Measurements from ENCODE around the gene SLC25A44.

The SLC25A44 gene

GRCh38 chr1:156247460-156248322 is 53.8 kb downstream of the SLC25A44 start, which contains the start of gene PAQR6:
PAQR6 (minus strand) TSS chr1:156248056; CDS start chr1:156246731, 1,325 bp downstream.
- DNase-seq, result no peak
- peaks cover 30% of the 10 kb centered on the region for H3K4me1 Mint-ChIP-seq
- H3K36me3 Mint-ChIP-seq (ENCODE audit: low read depth), result peaks cover 13% of the 10 kb centered on the region
- H3K9me3 Mint-ChIP-seq, result no peaks in the 10 kb centered on the region
- peaks cover 3% of the 10 kb centered on the region for H3K27me3 Mint-ChIP-seq (ENCODE audit: low read depth, poor library complexity)
- H3K4me3 Mint-ChIP-seq, result no peak within 1 kb of the TSS
- TF ChIP-seq CTCF (IDR thresholded peaks at IDR 0.05), result no peak
- H3K27ac Mint-ChIP-seq, result peak within 1 kb of the TSS; percentile 96

GRCh38 chr1:156248323-156248683 is 54.4 kb downstream of the SLC25A44 start:
- Mint-ChIP-seq H3K36me3 (ENCODE audit: low read depth) (peaks cover 19% of the 10 kb centered on the region), H3K27ac (peak overlapping the region; percentile 96), H3K27me3 (ENCODE audit: low read depth, poor library complexity) (peaks cover 3% of the 10 kb centered on the region), H3K4me1 (peaks cover 30% of the 10 kb centered on the region), H3K4me3 (no peak overlapping the region), H3K9me3 (no peaks in the 10 kb centered on the region)
- no peak for TF ChIP-seq CTCF (IDR thresholded peaks at IDR 0.05)
- DNase-seq, result no peak

- no peak for TF ChIP-seq CTCF (IDR thresholded peaks at IDR 0.05)
- Mint-ChIP-seq H3K4me3 (no peak overlapping the region), H3K9me3 (no peaks in the 10 kb centered on the region), H3K27ac (no peak overlapping the region), H3K36me3 (ENCODE audit: low read depth) (peaks cover 27% of the 10 kb centered on the region), H3K4me1 (peaks cover 30% of the 10 kb centered on the region), H3K27me3 (ENCODE audit: low read depth, poor library complexity) (peaks cover 3% of the 10 kb centered on the region)
- DNase-seq, result no peak
Observed at GRCh38 chr1:156249593-156249992, 55.7 kb downstream of the SLC25A44 start.

- Mint-ChIP-seq H3K27ac (no peak overlapping the region), H3K36me3 (ENCODE audit: low read depth) (peaks cover 36% of the 10 kb centered on the region), H3K4me3 (no peak overlapping the region), H3K27me3 (ENCODE audit: low read depth, poor library complexity) (peaks cover 3% of the 10 kb centered on the region), H3K9me3 (no peaks in the 10 kb centered on the region), H3K4me1 (peaks cover 17% of the 10 kb centered on the region)
- no peak for DNase-seq
- TF ChIP-seq CTCF (IDR thresholded peaks at IDR 0.05), result no peak
Observed at GRCh38 chr1:156251527-156251926, 57.6 kb downstream of the SLC25A44 start.

- peaks cover 49% of the 10 kb centered on the region for H3K36me3 Mint-ChIP-seq (ENCODE audit: low read depth)
Observed at GRCh38 chr1:156253634-156254033, 59.7 kb downstream of the SLC25A44 start.

More at GRCh38 chr1:156253634-156254033, 59.7 kb downstream of the SLC25A44 start:
- Mint-ChIP-seq H3K4me3 (no peak overlapping the region), H3K27me3 (ENCODE audit: low read depth, poor library complexity) (peaks cover 3% of the 10 kb centered on the region), H3K9me3 (no peaks in the 10 kb centered on the region), H3K4me1 (peaks cover 11% of the 10 kb centered on the region), H3K27ac (no peak overlapping the region)
- no peak for TF ChIP-seq CTCF (IDR thresholded peaks at IDR 0.05)
- no peak for DNase-seq

Measured in nephron progenitor cell (in vitro differentiated cells).